GM19351 (cell line): ENCODE results near the gene MPP2.
"Not testable (repeated sequence)": the region's sequence is repeated elsewhere in the genome, so short reads cannot be mapped to it uniquely, and the experiment has no call there.

Experiments used
- ATAC-seq: cut with Tn5 transposase; IDR thresholded peaks from one replicate; pipeline ENCODE4 v1.9.1; 2021; ENCODE audit warnings: mild to moderate bottlenecking, moderate library complexity; ENCODE audit not compliant: unreplicated experiment

The MPP2 gene

GRCh38 chr17:43931062-43931571, 23.8 kb upstream of the MPP2 start:
- no peak for ATAC-seq

- no peak for ATAC-seq
Measured at GRCh38 chr17:43928609-43929008, 21.3 kb upstream of the MPP2 start.

DNA sequence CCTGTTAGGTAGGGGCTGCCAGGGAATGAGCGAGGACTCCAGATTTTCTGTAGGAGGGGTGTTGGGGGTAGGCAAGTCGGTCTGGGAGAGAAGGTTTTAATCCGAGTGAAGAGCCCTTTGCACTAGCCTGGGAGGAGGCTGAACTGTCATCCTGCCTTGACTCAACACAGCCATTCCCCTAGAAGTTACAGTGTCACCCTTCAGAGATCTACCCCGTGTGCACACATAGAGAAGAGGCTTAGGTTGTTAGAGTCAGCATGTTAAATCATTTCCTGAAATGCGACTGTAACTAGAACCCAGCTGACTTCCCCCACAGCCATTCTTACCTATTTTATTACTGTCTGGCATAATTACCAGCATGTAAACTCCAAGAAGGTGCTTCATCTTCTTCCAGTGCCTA, 20.6 kb upstream of the MPP2 start:
- ATAC-seq = not testable (repeated sequence)

GRCh38 chr17:43927060-43927864, 19.9 kb upstream of the MPP2 start:
- no peak for ATAC-seq

DNA sequence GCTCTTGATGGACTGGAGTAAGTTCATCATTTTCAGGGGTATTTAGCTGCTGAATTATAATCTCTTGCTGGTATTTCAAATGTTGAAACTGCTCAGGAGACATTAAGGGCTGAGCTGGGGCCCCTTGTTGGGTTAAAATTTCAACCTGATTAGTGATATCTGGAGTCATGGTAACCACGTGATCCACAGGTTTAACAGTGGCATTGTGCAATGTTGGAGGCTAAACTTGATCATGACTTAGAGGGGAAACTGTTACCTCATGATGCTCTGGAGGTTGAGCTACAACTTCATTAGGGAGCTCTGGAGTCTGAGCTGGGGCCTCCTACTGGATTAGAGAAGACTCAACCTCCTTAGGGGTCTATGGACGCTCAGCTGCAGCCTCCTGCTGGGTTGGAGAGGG, 17.2 kb upstream of the MPP2 start:
- no peak for ATAC-seq

- ATAC-seq = no peak
Measured at GRCh38 chr17:43920500-43921095, 13.3 kb upstream of the MPP2 start.

GRCh38 chr17:43918026-43918389, 10.7 kb upstream of the MPP2 start:
- ATAC-seq = no peak

- ATAC-seq = no peak
Measured at GRCh38 chr17:43917348-43918025, 10.2 kb upstream of the MPP2 start.

DNA sequence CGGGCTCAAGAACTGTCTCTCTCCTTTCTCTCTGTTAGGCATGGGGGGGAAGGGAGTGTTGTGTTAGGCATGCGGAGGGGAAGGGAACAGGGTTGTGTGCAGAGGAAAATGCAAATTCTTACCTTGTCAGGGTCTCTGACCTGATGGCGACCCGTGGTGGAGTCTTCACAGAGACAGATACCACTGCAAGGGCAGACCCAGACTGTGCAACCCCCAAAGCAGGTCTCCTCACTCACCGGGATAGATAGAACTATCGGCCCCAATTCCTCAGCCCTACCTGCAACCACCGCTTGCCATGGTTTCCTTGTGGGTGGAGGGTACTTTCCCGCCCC, 9.6 kb upstream of the MPP2 start:
- ATAC-seq = no peak

- no peak for ATAC-seq
Measured at GRCh38 chr17:43916385-43916784, 9.0 kb upstream of the MPP2 start.

DNA sequence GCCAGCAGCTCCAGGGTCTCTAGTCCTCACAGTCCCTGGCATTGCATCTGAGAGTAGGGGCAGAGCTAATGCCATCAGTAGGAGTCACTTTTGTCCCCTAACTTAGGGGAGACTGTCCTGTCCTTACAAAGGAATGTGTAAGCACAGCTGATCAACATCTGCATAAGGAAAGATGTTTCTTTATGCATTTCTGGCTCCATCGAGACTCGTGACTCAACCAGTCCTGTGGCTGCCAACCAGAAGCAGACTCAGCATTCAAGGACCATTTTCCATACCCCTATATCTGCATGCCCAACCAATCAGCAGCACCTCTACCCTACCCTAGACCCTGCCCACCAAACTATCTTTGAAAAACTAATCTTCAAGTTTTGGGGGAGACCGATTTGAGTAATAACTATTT, 8.2 kb upstream of the MPP2 start:
- ATAC-seq = no peak

DNA sequence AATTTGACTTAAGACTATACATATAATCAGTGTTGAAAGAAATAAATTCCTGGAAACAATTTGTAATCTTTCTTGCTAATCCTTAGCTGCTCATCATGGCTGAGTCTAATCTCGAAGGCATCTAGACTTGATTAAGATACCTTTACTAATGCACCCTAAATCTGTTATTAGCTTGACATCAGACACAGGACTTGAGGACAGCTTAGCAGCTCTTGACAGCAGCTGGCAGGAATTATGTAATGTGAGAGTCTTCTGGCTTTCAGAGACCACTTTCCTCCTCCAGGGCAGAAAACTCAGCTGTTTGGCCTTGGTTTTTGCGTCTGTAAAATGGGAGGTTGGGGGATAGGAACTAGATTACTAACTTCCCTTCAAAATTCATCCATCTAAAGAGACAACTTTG, 7.1 kb upstream of the MPP2 start:
- no peak for ATAC-seq

DNA sequence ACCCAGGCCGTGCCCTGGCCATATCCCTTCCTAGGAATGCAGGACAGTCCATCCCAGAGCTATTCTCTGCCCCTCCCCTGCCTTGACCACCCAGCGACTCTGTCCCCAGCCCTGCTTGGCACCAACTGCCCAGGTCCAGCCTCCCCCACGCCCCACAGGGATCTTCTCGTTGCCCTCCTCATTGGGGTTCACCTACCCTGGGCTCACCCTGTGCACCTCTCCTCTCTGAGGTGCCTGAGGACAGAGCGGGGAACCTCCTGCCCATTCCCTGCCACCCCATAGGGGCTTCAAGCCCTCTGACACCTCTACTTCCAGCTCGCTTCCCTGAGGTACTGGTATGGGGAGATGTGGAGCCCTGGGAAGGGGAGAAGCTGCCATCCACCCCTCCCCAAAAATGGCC, 6.2 kb upstream of the MPP2 start:
- no peak for ATAC-seq

GRCh38 chr17:43912635-43913304, 5.4 kb upstream of the MPP2 start:
- ATAC-seq = no peak

- no peak for ATAC-seq
Measured at GRCh38 chr17:43911904-43912303, 4.6 kb upstream of the MPP2 start.

- no peak for ATAC-seq
Measured at GRCh38 chr17:43909537-43910231, 2.3 kb upstream of the MPP2 start.

DNA sequence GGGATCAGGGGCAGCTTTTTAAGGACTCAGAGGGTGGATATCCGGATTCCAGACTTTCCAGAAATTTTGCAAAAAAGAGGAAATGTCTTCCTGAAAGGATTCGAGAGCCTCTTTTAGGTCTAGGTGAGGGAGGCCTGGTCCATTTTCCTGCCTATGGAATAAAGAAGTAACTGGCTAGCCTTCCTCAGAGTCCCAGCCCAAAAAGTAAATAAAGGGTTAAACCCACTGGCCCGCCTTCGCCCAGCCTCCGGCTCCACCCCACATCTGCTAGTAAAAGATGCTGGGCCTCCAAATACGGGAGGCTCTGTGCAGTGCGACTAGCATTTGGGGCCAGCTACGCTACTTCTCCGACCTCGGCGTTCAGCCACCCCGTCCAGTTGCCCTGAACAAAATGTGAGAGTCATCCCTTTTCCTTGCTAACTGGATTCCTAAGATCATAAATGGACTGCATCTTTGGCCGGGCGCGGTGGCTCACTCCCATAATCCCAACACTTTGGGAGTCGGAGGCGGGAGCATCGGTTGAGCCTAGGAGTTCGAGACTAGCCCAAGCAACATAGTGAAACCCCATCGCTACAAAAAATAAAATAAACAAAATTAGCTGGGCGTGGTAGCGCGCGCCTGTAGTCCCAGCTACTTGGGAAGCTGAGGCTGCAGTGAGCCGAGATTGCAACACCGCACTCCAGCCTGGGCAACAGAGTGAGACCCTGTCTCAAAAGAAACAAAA, 824 bp upstream of the MPP2 start:
- ATAC-seq = no peak

- no peak for ATAC-seq
Measured at GRCh38 chr17:43906951-43907424, 348 bp downstream of the MPP2 start.

DNA sequence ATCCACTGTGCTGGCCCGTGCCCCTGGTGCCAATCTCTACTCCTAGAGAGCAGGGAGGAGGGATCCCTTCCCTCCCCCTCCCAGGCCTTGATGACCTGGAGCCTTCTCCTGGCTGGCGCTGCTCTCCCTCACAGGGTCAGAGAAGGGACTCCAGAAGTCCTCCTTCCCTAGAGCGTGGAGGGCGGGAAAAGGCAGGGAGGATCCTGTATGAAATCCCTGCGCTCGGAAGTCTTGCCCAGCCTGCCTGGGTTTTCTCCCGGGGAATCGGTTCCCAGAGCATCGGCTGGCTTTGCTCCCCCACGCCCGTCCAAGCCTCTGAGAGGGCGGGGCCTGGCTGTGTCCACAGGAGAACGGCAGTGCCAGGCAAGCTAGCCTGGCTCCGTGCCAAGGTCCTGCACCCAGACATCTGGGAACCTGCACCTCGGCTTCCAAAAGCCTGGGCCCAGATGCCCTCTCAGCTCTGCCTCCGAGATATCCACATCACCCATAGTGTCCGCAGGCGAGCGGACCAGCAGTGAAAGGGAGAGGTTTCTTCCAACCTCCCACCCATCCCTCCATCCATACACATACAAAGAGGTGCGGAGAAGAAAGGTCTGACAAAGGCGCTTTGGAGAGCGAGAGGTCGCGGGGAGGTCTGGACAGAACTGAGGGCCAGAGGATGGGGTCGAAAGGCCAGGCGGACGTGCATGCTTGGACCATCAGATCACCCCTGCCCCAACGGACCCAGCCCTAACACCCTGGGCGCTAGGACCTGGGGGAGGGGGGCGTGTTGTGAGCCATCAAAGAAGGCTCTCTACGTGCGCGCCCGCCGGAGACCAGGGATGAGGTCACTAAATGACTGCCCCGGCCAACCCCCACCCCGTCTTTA, 1.1 kb downstream of the MPP2 start:
- no peak for ATAC-seq
